Measurements from ENCODE around the gene GTF3C4.

GTF3C4 gene

GRCh38 chr9:132728071-132728470, 57.8 kb downstream of the GTF3C4 start:
- TF ChIP-seq REST (IDR thresholded peaks at IDR 0.05; ENCODE audit: insufficient replicate concordance, low read depth) (no peak), GABPA (IDR thresholded peaks at IDR 0.05; ENCODE audit: low read depth) (no peak), POLR2AphosphoS5 (IDR thresholded peaks at IDR 0.05; ENCODE audit: low read depth) (no peak), SPI1 (IDR thresholded peaks at IDR 0.05; ENCODE audit: borderline replicate concordance, low read depth) (no peak)
- TF ChIP-seq, protein P1, sequence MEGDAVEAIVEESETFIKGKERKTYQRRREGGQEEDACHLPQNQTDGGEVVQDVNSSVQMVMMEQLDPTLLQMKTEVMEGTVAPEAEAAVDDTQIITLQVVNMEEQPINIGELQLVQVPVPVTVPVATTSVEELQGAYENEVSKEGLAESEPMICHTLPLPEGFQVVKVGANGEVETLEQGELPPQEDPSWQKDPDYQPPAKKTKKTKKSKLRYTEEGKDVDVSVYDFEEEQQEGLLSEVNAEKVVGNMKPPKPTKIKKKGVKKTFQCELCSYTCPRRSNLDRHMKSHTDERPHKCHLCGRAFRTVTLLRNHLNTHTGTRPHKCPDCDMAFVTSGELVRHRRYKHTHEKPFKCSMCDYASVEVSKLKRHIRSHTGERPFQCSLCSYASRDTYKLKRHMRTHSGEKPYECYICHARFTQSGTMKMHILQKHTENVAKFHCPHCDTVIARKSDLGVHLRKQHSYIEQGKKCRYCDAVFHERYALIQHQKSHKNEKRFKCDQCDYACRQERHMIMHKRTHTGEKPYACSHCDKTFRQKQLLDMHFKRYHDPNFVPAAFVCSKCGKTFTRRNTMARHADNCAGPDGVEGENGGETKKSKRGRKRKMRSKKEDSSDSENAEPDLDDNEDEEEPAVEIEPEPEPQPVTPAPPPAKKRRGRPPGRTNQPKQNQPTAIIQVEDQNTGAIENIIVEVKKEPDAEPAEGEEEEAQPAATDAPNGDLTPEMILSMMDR (IDR thresholded peaks at IDR 0.05; ENCODE audit: insufficient read depth, low read length): no peak
- no peak overlapping the region for H3K27ac ChIP-seq (replicated peaks)

DNA sequence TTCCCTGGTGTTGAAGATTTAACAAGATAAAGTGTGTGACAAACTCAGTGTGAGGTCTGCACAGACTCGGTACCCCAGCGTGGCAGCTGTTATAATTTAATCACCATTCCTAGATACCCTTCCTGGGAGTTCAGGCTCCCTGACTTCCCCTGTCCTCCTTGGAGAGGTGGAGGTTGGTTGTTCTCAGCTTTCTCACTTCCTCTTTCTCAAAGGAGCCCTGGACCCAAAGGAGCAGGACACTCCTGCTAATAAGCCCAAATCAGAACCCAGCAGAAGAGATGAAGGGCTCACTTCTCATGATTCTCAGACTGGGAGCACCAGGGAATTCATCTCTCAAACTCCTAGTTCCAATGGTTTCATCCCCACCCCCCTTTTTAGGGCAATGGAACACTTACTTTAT, 58.2 kb downstream of the GTF3C4 start:
- H3K4me3 ChIP-seq (replicated peaks; ENCODE audit: insufficient read depth, low read length): no peak overlapping the region
- no peak for DNase-seq (ENCODE audit: low read depth in 1 of 2, low spot score in 1 of 2)
- TF ChIP-seq GABPA (IDR thresholded peaks at IDR 0.05; ENCODE audit: low read depth): no peak
- TF ChIP-seq SPI1 (IDR thresholded peaks at IDR 0.05; ENCODE audit: borderline replicate concordance, low read depth): peak; percentile 79
- H3K27ac ChIP-seq (replicated peaks): no peak overlapping the region
- H3K27me3 ChIP-seq (ENCODE audit: insufficient read depth, poor library complexity, severe bottlenecking): no peaks in the 10 kb centered on the region

More at GRCh38 chr9:132728071-132728470, 57.8 kb downstream of the GTF3C4 start:
- Histone ChIP-seq H3K27me3 (ENCODE audit: insufficient read depth, poor library complexity, severe bottlenecking) (no peaks in the 10 kb centered on the region), H3K4me3 (replicated peaks; ENCODE audit: insufficient read depth, low read length) (no peak overlapping the region)
- no peak for DNase-seq (ENCODE audit: low read depth in 1 of 2, low spot score in 1 of 2)

DNA sequence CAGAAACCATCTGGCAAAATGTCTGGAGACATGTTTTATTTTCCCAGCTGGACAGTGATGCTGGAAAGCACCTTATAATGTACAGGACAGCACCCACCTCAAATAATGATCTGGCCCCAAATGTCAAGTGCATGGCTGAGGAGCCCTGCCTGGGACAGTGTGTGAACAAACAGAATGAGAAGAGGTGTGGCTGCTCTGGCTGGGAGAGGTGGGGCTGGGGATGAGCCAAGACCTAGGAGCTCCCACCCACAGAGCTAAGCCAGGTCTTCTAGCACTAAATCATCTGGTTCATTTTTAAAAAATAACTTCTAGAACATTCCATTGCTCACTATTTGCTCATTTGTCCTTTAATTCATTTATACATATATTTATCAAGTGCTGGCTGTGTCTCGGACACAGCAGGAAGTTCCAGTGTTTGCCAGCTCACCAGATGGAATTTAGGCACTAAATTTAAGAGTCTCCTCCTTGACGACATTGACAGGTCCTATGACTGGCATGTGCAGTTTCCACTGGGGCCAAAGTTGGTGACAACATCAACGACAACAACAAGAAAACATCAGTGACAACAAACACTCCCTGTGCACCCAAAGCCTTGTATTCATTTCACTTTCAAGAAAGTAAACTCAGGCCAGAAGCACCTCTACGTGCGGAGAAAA, 59.1 kb downstream of the GTF3C4 start:
- H3K27me3 ChIP-seq (ENCODE audit: insufficient read depth, poor library complexity, severe bottlenecking): no peaks in the 10 kb centered on the region
- DNase-seq (ENCODE audit: low read depth in 1 of 2, low spot score in 1 of 2): no peak

More for the DNA sequence above, 59.1 kb downstream of the GTF3C4 start:
- no peak for TF ChIP-seq SPI1 (IDR thresholded peaks at IDR 0.05; ENCODE audit: borderline replicate concordance, low read depth)
- TF ChIP-seq REST (IDR thresholded peaks at IDR 0.05; ENCODE audit: insufficient replicate concordance, low read depth): no peak
- TF ChIP-seq, protein P1 (IDR thresholded peaks at IDR 0.05; ENCODE audit: insufficient read depth, low read length): no peak
- TF ChIP-seq POLR2AphosphoS5 (IDR thresholded peaks at IDR 0.05; ENCODE audit: low read depth): no peak
- no peak for TF ChIP-seq GABPA (IDR thresholded peaks at IDR 0.05; ENCODE audit: low read depth)
- Histone ChIP-seq H3K27ac (replicated peaks) (no peak overlapping the region), H3K4me3 (replicated peaks; ENCODE audit: insufficient read depth, low read length) (no peak overlapping the region)

Data from HL-60 (cell line).